Measurements from ENCODE around the gene ABCC10. TPM values are rescaled to one million over a fixed set of nuclear protein-coding genes. Genes with fewer than 3 reads are reported as not detected.

Gene ABCC10
- total RNA-seq, 1 donor from 2014 or later = 11.7 TPM

GRCh38 chr6:43481075-43481474 lies 53.7 kb downstream of the ABCC10 start:
- Histone ChIP-seq H3K9me3 (replicated peaks) (no peaks in the 10 kb centered on the region), H3K4me1 (peaks cover 67% of the 10 kb centered on the region), H3K27me3 (ENCODE audit: low read depth) (no peaks in the 10 kb centered on the region), H3K4me3 (no peak overlapping the region), H3K36me3 (peaks cover 2% of the 10 kb centered on the region), H3K27ac (replicated peaks) (no peak overlapping the region)
- no peak for DNase-seq
- intact Hi-C loops (cut with micrococcal nuclease) = no loop called here
- no peak for TF ChIP-seq CTCF (IDR thresholded peaks at IDR 0.05; ENCODE audit: borderline replicate concordance)

GRCh38 chr6:43481591-43482236 lies 54.4 kb downstream of the ABCC10 start:
- H3K27ac ChIP-seq (replicated peaks) = no peak overlapping the region
- intact Hi-C loops (cut with micrococcal nuclease) = no loop called here
- H3K9me3 ChIP-seq (replicated peaks) = no peaks in the 10 kb centered on the region
- H3K36me3 ChIP-seq = peaks cover 2% of the 10 kb centered on the region
- no peak for DNase-seq
- TF ChIP-seq CTCF (IDR thresholded peaks at IDR 0.05; ENCODE audit: borderline replicate concordance) = no peak
- H3K4me3 ChIP-seq = no peak overlapping the region
- H3K4me1 ChIP-seq = peaks cover 68% of the 10 kb centered on the region
- no peaks in the 10 kb centered on the region for H3K27me3 ChIP-seq (ENCODE audit: low read depth)

GRCh38 chr6:43488667-43489276 lies 61.4 kb downstream of the ABCC10 start:
- DNase-seq = no peak
- intact Hi-C loops (cut with micrococcal nuclease) = no loop called here
- no peak for TF ChIP-seq CTCF (IDR thresholded peaks at IDR 0.05; ENCODE audit: borderline replicate concordance)
- H3K9me3 ChIP-seq (replicated peaks) = no peaks in the 10 kb centered on the region
- H3K4me1 ChIP-seq = peaks cover 15% of the 10 kb centered on the region
- H3K27ac ChIP-seq (replicated peaks) = peak overlapping the region; percentile 4
- no peaks in the 10 kb centered on the region for H3K36me3 ChIP-seq
- no peaks in the 10 kb centered on the region for H3K27me3 ChIP-seq (ENCODE audit: low read depth)
- no peak overlapping the region for H3K4me3 ChIP-seq

- Histone ChIP-seq H3K9me3 (replicated peaks) (no peaks in the 10 kb centered on the region), H3K27ac (replicated peaks) (peak overlapping the region; percentile 4), H3K4me1 (peaks cover 15% of the 10 kb centered on the region), H3K4me3 (no peak overlapping the region), H3K36me3 (no peaks in the 10 kb centered on the region), H3K27me3 (ENCODE audit: low read depth) (no peaks in the 10 kb centered on the region)
- DNase-seq = no peak
- TF ChIP-seq CTCF (IDR thresholded peaks at IDR 0.05; ENCODE audit: borderline replicate concordance) = no peak
- intact Hi-C loops (cut with micrococcal nuclease) = loop anchor here (5.0 to 10.0 kb wide), 2 partner anchors 37 to 105 kb away; no protein-coding TSS in a partner anchor
Measured at GRCh38 chr6:43489277-43490072, 62.1 kb downstream of the ABCC10 start.

- H3K27ac ChIP-seq (replicated peaks) = no peak overlapping the region
- H3K4me1 ChIP-seq = peaks cover 8% of the 10 kb centered on the region
- H3K27me3 ChIP-seq (ENCODE audit: low read depth) = no peaks in the 10 kb centered on the region
- intact Hi-C loops (cut with micrococcal nuclease) = loop anchor here (5.0 to 10.0 kb wide), 2 partner anchors 38 to 106 kb away; no protein-coding TSS in a partner anchor
- H3K36me3 ChIP-seq = no peaks in the 10 kb centered on the region
- no peaks in the 10 kb centered on the region for H3K9me3 ChIP-seq (replicated peaks)
- no peak for DNase-seq
- H3K4me3 ChIP-seq = no peak overlapping the region
- TF ChIP-seq CTCF (IDR thresholded peaks at IDR 0.05; ENCODE audit: borderline replicate concordance) = no peak
Measured at GRCh38 chr6:43490523-43490939, 63.2 kb downstream of the ABCC10 start.
